Measurements from ENCODE around the gene CHMP5.
"Not testable (repeated sequence)": the region's sequence is repeated elsewhere in the genome, so short reads cannot be mapped to it uniquely, and the experiment has no call there.

CHMP5 gene

DNA sequence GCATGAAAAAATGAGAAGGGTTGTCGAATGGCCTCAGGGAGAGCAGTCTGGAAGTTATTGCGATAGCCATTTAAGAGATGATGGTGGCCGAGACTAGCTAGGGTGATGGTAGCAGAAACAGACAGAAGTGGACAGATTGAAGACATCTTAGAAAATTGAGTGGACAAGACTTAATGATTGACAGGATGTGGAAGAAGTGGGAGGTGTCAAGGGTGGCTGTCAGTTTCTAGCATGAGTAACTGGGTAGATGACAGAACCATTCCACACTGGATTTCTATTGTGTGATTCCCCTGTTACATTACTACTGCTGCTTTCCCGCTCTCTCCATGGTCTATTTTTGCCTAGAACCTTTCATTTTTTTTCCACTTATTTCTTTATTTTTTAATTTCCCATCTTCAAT, 12.6 kb downstream of the CHMP5 start:
- no peak for DNase-seq (ENCODE audit: low read depth)

DNA sequence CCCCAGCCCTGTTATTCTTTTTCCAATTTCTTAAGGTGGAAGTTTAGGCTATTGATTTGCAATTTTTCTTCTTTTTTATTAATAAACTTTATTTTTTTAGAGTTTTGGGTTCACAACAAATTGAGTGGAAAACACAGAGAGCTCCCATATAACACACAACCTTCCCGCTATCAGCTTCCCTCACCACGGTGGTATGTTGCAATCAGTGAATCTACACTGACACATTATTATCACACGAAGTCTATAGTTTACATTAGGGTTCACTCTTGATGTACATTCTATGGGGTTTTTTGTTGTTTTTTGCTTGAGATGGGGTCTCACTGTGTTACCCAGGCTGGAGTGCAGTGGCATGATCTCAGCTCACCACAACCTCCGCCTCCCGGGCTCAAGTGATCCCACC, 20.7 kb downstream of the CHMP5 start:
- DNase-seq (ENCODE audit: low read depth): no peak

DNA sequence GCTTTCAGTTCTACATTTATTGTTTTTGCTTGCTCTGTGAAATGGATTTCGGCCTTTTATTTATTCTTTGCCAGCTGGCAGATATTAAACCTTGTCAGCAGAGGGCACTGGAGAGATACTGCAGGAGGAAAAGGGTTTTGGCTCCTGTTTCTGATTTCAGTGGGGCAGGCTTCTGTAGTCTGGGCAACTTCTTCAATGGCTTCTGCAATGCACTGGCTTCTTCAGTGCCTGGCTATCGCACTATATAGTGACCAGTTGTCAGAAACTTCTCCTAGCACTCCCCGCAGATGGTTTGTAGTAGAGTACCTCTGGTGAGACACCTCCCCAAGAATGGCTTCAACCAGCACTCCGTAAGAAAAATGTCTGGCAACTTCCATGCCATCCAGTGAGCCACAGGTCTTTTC, 22.2 kb downstream of the CHMP5 start:
- DNase-seq (ENCODE audit: low read depth): peak; percentile 64

DNA sequence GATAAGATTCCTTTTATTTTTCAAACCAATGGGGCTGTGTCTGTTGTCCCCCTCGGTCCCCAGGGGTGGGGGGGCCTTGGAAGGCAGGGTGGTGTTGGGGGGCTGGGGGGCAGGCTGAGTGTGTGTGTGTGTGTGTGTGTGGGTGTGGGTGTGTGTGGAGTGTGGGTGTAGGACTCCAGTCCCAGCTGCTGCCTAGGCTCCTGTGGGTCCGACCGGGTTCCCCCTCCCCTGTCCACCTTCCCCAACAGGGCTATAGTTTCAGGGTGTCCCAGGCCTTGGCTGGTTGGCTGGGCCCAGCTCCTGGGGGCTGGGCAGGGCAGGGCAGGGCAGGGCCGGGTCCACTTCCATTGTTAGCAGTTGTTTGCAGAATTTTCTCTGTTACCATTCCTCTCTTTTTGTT, 23.4 kb downstream of the CHMP5 start:
- no peak for DNase-seq (ENCODE audit: low read depth)

DNA sequence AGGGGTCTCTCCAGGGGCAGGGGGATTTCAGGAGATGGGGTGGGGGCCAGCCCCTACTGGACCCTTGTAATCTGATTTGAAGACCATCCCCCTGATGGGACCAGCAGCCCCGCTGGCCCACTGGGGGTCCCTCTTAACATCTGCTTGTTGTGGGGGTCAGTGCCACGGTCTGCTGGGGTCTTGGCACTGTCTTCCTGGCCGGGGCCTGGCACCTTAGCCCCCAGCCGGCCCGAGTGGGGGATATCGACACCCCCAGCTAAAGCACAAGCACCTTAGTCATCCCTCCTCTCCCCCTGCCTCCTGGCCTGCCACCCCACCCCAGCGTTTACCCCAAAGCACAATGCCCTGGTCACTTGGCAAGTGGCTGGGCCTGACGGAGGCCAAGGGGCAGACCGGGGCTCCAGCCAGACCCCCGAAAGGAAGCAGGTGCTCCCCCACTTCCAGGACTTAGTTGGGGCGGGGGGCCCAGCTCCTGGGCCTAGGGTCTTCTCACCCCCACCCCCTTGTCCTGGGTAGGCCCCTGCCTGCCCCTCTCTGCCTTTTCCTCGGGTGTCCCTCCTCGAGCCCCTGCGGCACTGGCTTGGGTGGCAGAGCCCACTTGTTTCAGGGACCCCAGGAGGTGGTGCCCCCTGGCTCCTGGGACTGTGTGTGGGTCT, 24.1 kb downstream of the CHMP5 start:
- DNase-seq (ENCODE audit: low read depth): no peak

DNA sequence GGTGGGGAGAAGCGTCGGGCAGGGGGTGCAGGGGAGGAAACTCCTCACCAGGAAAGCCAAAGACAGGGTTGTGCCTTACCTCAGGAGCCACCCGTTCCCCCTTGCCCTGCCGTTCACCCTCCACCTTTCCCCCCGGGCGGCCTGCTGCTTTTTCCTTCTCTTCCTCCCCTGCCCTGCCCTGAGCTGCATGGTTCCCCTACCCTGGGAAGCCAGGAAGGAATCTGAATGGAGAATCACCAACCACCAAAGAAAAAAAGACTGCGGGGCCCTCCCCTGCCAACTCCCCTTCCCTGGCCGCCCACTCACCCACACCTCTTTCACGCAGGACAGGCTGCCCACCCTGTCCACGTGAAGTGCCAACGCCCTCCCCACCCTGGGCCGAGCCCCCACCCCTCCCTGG, 24.6 kb downstream of the CHMP5 start:
- DNase-seq (ENCODE audit: low read depth): no peak

DNA sequence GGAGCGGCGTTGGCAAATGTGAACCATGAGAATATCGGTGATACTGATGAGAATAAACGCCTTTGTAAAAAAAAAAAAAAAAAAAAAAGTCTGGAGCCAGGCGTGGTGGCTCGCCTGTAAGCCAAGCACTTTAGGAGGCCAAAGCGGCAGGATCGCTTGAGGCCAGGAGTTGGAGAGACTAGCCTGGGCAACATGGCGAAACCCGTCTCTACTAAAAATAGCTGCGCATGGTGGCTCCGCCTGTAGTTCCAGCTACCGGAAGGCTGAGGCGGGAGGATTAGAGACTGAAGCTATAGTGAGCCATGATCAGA, 25.0 kb downstream of the CHMP5 start:
- no peak for DNase-seq (ENCODE audit: low read depth)

DNA sequence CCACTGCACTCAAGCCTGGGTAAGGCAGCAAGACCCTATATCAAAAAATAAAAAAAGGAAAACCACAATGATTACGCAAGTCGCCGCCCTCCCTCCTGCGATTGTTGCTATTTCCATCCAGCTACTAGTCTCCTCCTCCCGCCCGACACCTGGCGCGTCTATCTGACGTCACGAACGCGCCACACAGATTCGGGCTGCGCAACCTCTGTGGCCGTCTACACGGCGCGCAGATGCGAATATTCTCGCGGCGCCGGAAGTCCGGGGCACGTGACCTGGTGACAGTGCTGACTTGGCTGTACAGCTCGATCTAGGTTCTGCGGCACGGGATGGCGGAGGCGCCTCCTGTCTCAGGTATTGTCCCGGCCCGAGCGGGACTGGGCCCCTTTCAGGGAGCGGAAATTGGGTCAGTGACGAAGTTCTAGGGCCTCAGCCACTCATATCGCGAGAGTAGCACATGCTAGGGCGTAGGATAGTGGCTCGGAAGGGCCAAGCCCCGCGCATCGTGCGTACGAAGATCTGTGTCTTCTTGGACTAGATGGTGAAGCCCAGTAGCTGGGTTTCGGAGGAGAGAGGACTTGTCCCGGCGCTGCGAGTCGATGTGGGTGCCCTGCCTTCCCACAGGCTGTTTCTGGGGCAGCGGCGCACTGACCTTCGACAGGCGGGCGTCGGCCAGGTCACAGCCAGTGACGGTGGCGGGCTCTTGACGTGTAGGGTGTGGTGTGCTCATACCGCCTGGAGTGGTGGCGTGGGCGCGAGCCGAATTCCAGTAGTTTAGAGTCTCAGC, 25.6 kb downstream of the CHMP5 start, which contains the start of gene NFX1:
NFX1 (plus strand) TSS at position 270 of the 784 bp plus-strand sequence; CDS start at position 327, 57 bp downstream.
- peak; percentile 97 for DNase-seq (ENCODE audit: low read depth)

DNA sequence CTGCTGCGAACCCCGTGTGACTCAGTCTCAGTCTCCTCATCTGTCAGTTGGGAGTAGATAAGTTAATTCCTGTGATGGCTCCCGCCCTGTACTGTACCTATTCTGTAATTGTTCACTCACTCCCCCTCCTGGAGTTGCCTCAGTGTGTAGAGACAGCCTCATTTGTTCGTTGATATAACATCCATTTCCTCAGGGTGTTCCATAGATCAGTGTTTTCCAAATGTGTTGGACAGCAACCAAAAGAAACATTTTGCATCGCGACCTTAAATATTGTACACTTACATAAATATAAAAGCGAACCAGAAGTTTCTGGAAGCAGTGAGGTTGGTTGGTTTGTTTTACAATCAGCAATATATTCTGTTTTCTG, 26.2 kb downstream of the CHMP5 start:
- DNase-seq (ENCODE audit: low read depth): no peak

DNA sequence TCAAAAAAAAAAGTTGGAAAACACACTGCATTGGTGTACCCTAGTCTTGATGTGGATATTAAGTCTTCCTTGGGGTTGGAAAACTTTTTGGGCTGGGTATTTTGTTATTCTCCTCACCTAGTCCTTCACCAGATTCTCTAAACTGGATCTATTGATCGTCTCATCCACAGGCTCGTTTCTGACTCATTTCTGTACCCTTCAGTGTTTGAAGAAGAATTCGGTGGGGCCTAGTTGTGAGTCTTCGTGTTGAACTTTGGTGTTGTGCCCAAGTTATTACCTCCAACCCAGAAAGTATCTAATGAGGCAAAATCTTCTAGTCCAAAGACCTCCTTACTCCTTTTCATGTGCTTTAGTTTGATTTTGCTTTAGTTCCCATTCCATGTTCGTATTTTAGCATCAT, 27.1 kb downstream of the CHMP5 start:
- DNase-seq (ENCODE audit: low read depth): no peak

DNA sequence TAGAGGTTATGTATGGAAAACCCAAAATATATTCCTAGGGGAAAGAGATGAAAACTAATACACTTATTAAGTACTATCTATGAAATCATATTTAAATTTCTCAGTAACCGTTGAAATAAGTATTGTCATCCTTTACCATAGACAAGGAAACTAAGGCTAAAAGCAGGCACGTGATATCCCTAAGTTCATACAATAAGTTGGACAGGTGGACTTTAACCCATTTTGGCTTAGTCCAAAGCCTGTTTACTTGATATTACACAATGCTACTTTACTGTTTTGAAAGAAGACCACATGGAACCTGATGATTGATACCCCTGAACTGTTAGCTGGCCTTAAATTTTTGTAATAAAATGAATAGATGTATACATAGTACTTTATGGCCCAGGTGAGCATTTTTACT, 28.9 kb downstream of the CHMP5 start:
- no peak for DNase-seq (ENCODE audit: low read depth)

DNA sequence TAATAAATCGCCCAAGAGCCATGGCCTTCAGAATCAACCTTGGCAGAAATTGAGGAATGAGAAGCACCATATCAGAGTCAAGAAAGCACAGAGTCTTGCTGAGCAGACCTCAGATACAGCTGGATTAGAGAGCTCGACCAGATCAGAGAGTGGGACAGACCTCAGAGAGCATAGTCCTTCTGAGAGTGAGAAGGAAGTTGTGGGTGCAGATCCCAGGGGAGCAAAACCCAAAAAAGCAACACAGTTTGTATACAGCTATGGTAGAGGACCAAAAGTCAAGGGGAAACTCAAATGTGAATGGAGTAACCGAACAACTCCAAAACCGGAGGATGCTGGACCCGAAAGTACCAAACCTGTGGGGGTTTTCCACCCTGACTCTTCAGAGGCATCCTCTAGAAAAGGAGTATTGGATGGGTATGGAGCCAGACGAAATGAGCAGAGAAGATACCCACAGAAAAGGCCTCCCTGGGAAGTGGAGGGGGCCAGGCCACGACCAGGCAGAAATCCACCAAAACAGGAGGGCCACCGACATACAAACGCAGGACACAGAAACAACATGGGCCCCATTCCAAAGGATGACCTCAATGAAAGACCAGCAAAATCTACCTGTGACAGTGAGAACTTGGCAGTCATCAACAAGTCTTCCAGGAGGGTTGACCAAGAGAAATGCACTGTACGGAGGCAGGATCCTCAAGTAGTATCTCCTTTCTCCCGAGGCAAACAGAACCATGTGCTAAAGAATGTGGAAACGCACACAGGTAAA, 30.0 kb downstream of the CHMP5 start:
- no peak for DNase-seq (ENCODE audit: low read depth)

DNA sequence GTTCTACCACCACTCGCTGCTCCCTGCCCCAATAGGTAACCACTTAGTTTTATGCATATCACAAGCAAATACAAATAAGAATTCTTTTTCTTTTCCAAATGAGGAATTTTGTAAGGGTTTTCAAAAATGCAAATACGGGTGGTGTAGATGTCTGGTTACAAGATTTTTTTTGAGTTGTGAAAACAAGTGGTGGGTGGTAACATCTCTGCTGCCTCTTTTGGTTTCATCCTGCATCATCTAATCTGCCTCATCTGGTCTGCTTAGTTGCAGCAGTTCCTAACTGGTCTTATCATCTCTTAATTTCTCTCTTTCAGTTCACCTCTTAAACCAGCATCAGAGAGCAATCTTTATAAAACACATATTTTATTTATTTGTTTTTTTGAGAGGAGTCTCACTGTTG, 30.7 kb downstream of the CHMP5 start:
- no peak for DNase-seq (ENCODE audit: low read depth)

DNA sequence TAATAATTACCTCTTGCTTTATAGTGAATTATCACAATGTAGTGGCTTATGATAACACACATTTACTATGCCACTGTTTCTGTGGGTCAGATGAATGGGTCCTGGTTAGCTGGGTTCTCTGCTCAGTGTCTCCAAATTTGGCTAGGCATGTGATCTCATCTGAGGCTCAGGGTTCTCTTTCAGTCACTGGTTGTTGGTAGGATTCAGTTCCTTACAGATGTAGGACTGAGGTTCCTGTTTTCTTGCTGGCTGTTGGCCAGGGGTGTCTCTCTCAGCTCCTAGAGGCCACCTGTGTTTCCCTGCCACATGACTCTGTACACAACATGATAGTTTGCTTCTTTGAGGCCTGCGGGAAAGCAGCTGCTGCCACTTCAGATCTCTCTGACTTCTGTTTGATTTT, 32.6 kb downstream of the CHMP5 start:
- no peak for DNase-seq (ENCODE audit: low read depth)

DNA sequence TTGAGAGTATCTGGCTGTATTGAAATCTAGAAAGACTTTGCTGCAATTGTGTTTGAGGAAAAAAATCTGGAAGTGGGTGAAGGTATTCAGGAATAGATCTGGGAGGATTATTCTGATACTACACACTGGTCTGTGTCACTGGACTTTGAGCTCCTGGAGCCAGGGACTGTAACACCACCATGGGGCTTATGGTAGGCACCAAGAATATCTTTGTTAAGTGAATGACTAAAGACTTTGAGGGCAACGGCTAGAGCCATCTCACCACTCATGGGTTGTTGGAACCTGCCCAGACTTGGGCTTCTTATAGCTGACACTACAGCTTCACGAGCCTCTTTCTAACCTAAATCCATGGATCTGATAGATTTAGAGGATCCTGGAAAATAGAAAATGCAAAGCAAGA, 35.7 kb downstream of the CHMP5 start:
- DNase-seq (ENCODE audit: low read depth): no peak

DNA sequence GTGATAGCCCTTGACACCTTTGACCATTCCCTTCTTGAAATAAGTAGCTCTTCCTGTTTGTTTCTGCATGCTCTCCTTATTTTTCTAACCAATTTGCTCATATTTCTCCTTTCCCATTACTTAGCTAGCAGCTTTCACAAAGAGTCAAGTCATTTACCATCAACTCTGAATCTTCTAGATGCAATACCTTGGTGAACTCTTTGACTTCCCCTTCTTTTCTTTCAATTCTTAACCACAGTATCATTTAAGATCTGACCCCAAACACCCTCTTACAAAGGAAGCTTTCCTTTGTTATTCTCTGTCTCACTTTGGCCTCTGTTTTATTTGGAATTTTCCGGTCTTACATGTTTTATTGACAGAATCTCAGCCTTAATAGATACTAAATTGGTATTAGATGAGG, 39.5 kb downstream of the CHMP5 start:
- DNase-seq (ENCODE audit: low read depth): no peak

DNA sequence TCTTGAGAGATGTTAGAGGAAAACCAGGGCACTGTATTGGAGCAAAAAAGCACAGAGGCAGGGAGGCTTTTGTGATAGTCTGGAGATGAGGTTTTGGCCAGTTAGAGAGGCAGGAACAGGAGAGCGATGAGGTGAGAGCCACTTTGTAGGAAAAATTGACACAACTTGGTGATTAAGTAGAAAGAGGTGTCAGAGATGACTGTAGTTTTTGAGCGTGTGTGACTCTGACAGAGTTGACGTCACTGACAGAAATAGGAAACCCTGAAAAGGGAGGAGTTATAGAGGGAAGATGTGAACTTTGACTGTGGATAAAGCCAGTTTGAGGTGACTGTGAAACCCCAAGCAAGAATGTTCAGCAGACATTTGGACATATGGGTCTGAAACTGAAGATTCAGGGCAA, 41.2 kb downstream of the CHMP5 start:
- DNase-seq (ENCODE audit: low read depth): no peak

DNA sequence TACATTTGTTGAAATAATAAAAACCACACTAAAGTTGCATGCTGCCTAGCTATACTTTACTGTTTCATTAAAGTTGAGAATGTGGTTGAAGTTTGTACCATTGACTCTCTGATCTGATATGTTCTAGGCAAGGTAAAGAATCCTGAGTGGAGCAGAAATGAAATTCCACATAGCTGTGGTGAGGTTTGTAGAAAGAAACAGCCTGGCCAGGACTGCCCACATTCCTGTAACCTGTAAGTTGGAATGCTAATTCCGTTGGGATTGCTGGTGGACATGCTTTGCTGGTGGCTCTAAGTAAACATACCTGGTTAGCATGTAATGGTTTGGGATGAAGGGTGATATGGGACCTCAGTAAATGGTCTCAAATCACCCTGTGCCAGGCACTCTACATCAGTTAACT, 42.2 kb downstream of the CHMP5 start:
- no peak for DNase-seq (ENCODE audit: low read depth)

DNA sequence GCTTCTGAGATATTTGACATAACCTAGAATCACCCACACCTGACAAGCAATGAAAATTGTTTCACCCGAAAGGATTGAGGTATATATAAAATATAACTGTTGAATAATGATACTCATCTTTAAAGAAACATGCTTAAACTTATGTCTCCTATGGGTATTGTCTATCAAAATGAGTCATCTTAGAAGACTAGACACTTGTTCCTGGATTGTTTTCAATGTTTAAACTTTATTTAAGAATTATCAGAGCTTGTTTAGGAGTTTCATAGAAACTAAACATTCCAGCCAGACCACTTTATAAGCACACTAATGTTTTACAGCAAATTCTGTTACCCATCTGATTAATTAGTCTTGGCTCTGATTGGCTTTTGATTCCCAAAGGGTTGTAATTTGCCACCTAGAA, 45.1 kb downstream of the CHMP5 start:
- no peak for DNase-seq (ENCODE audit: low read depth)

DNA sequence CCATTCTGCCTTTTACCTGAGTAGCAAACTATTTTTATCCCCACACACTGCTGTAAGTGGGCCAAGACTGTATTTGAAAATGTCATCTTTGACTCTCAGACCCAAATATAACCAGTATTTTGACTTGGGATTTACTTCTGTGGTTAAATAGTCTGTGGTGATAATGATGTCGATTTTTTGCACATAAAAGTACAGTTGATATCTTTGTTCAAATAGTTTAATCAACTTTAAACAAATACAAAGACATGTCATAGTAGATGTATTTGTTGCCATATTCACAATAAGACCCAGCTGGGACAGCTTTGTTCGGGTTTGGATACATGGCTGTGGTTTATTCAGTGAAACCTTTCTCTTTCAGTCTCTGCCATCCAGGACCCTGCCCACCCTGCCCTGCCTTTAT, 45.9 kb downstream of the CHMP5 start:
- DNase-seq (ENCODE audit: low read depth): no peak

DNA sequence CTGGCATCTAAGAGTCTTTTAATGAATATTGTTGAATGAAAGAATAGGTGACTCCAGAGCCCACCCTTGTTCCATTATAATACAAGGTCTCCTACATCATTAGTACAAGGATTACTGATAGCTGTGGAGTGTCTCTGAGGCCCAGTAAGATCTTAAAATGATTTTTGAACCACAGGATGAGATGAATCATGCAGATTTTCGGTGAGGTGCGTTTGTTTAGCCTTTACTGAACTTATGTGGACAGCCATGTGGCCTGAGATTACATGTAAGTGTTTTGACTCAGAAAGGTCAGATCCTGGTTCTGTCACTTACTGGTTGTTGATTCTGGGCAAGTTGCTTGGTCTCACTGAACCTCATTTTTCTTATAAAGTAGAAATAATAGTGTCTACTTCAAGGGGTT, 47.1 kb downstream of the CHMP5 start:
- no peak for DNase-seq (ENCODE audit: low read depth)

DNA sequence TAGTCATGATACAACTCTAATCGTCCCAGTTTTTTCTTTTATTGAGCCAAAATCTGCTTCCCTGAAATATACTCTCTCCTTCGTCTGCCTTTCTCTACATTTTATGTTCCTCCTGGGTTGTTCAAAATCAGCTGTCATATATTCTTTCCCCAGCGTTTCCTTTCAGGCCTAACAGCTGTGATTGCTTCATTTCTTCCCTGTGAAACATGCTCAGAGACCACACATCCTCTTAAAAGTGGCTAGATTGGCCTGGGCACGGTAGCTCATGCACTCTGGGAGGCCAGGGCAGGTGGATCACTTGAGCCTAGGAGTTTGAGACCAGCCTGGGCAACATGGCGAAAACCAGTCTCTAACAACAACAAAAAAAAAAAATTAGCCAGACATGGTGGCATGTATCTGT, 50.5 kb downstream of the CHMP5 start:
- no peak for DNase-seq (ENCODE audit: low read depth)

DNA sequence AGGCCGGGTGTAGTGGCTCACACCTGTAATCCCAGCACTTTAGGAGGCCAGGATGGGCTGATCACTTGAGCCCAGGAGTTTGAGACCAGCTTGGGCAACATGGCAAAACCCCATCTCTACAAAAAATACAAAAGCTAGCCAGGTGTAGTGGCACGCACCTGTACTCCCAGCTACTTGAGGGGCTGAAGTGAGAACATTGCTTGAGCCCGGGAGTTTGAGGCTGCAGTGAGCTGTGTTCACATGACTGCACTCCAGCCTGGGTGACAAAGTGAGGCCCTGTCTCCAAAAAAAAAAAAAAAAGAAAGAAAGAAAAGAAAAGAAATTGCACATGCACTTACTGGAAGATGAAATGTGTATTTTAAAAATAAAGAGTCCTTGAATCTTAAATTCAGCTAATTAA, 52.3 kb downstream of the CHMP5 start:
- not testable (repeated sequence) for DNase-seq (ENCODE audit: low read depth)
